ENCODE measurements around the gene CKS1B.
"Not testable (repeated sequence)": the region's sequence is repeated elsewhere in the genome, so short reads cannot be mapped to it uniquely, and the experiment has no call there.

CKS1B gene

GRCh38 chr1:154966111-154966510 is 8.4 kb upstream of the CKS1B start:
- no peak for DNase-seq

GRCh38 chr1:154967331-154967950 is 7.0 kb upstream of the CKS1B start:
- no peak for DNase-seq

- DNase-seq: no peak
Observed at GRCh38 chr1:154968731-154969130, 5.8 kb upstream of the CKS1B start.

GRCh38 chr1:154969246-154969645 is 5.2 kb upstream of the CKS1B start:
- DNase-seq: no peak

GRCh38 chr1:154969860-154970452 is 4.5 kb upstream of the CKS1B start:
- DNase-seq: no peak

- DNase-seq: peak; percentile 53
Observed at GRCh38 chr1:154970631-154971340, 3.7 kb upstream of the CKS1B start, which contains the start of gene SHC1. TSS of gene SHC1 (minus strand) at chr1:154970747. CDS start at chr1:154970526, 221 bp downstream.

GRCh38 chr1:154971341-154971998 is 3.0 kb upstream of the CKS1B start:
- DNase-seq: no peak

GRCh38 chr1:154972213-154972516 is 2.3 kb upstream of the CKS1B start:
- DNase-seq: no peak

- DNase-seq: no peak
Observed at GRCh38 chr1:154972517-154973343, 1.8 kb upstream of the CKS1B start.

- DNase-seq: peak; percentile 91
Observed at GRCh38 chr1:154973344-154974101, 958 bp upstream of the CKS1B start.

- DNase-seq: peak; percentile 91
Observed at GRCh38 chr1:154974808-154975408, 427 bp downstream of the CKS1B start.

- DNase-seq: peak; percentile 56
Observed at GRCh38 chr1:154975409-154976059, 1.1 kb downstream of the CKS1B start.

GRCh38 chr1:154977762-154978161 is 3.3 kb downstream of the CKS1B start:
- DNase-seq: not testable (repeated sequence)

GRCh38 chr1:154978360-154978759 is 3.9 kb downstream of the CKS1B start:
- no peak for DNase-seq

- no peak for DNase-seq
Observed at GRCh38 chr1:154982341-154982740, 7.9 kb downstream of the CKS1B start.

- DNase-seq: peak; percentile 96
Observed at GRCh38 chr1:154982897-154983648, 8.6 kb downstream of the CKS1B start, which contains the start of gene FLAD1. TSS of gene FLAD1 (plus strand) at chr1:154983344. CDS start at chr1:154983695, 351 bp downstream.

GRCh38 chr1:154983776-154984466 is 9.4 kb downstream of the CKS1B start:
- DNase-seq: no peak

- DNase-seq: not testable (repeated sequence)
Observed at GRCh38 chr1:154986736-154987135, 12.3 kb downstream of the CKS1B start.

GRCh38 chr1:154987326-154987725 is 12.8 kb downstream of the CKS1B start:
- no peak for DNase-seq

All from activated naive CD4-positive, alpha-beta T cell treated with anti-CD3 and anti-CD28 coated beads, Interleukin-2, amount 50 U/mL, for 16 hours (primary cell).